Measurements from ENCODE around the gene PNMA8A.

The PNMA8A gene

GRCh38 chr19:46426035-46426505 is 45.3 kb downstream of the PNMA8A start:
- peak overlapping the region; percentile 95 for H2AFZ ChIP-seq
- TF ChIP-seq CTCF (IDR thresholded peaks at IDR 0.05): no peak
- H3K4me1 ChIP-seq: peaks cover 7% of the 10 kb centered on the region
- H3K79me2 ChIP-seq: no peaks in the 10 kb centered on the region
- peak overlapping the region; percentile 100 for H3K4me2 ChIP-seq (ENCODE audit: low read length)
- H3K9me3 ChIP-seq (ENCODE audit: control insufficient read depth, low read length): no peaks in the 10 kb centered on the region
- H3K4me3 ChIP-seq (ENCODE audit: low read depth, low read length): peak overlapping the region; percentile 88
- no peaks in the 10 kb centered on the region for H3K36me3 ChIP-seq (ENCODE audit: control insufficient read depth, insufficient read depth, low read length)
- no peak overlapping the region for H3K9ac ChIP-seq
- H3K27ac ChIP-seq: peak overlapping the region; percentile 64
- no peaks in the 10 kb centered on the region for H3K27me3 ChIP-seq (ENCODE audit: control insufficient read depth, insufficient read depth, low read length)

GRCh38 chr19:46423188-46423587 is 48.2 kb downstream of the PNMA8A start:
- no peak overlapping the region for H2AFZ ChIP-seq
- H3K4me3 ChIP-seq (ENCODE audit: low read depth, low read length): no peak overlapping the region
- H3K4me1 ChIP-seq: peaks cover 3% of the 10 kb centered on the region
- H3K36me3 ChIP-seq (ENCODE audit: control insufficient read depth, insufficient read depth, low read length): no peaks in the 10 kb centered on the region
- H3K27ac ChIP-seq: no peak overlapping the region
- TF ChIP-seq CTCF (IDR thresholded peaks at IDR 0.05): no peak
- no peak overlapping the region for H3K4me2 ChIP-seq (ENCODE audit: low read length)
- no peaks in the 10 kb centered on the region for H3K27me3 ChIP-seq (ENCODE audit: control insufficient read depth, insufficient read depth, low read length)
- no peaks in the 10 kb centered on the region for H3K9me3 ChIP-seq (ENCODE audit: control insufficient read depth, low read length)
- no peaks in the 10 kb centered on the region for H3K79me2 ChIP-seq
- no peak overlapping the region for H3K9ac ChIP-seq

- Histone ChIP-seq H2AFZ (no peak overlapping the region), H3K4me2 (ENCODE audit: low read length) (no peak overlapping the region), H3K27ac (no peak overlapping the region), H3K79me2 (no peaks in the 10 kb centered on the region), H3K4me3 (ENCODE audit: low read depth, low read length) (no peak overlapping the region), H3K9ac (no peak overlapping the region), H3K36me3 (ENCODE audit: control insufficient read depth, insufficient read depth, low read length) (no peaks in the 10 kb centered on the region), H3K4me1 (peaks cover 3% of the 10 kb centered on the region), H3K9me3 (ENCODE audit: control insufficient read depth, low read length) (no peaks in the 10 kb centered on the region), H3K27me3 (ENCODE audit: control insufficient read depth, insufficient read depth, low read length) (no peaks in the 10 kb centered on the region)
- no peak for TF ChIP-seq CTCF (IDR thresholded peaks at IDR 0.05)
Observed at GRCh38 chr19:46422344-46422743, 49.0 kb downstream of the PNMA8A start.

- Histone ChIP-seq H3K27ac (no peak overlapping the region), H3K27me3 (ENCODE audit: control insufficient read depth, insufficient read depth, low read length) (no peaks in the 10 kb centered on the region), H3K79me2 (no peaks in the 10 kb centered on the region), H3K9ac (no peak overlapping the region), H3K4me2 (ENCODE audit: low read length) (no peak overlapping the region), H3K9me3 (ENCODE audit: control insufficient read depth, low read length) (no peaks in the 10 kb centered on the region), H3K4me1 (peaks cover 2% of the 10 kb centered on the region), H3K36me3 (ENCODE audit: control insufficient read depth, insufficient read depth, low read length) (no peaks in the 10 kb centered on the region), H3K4me3 (ENCODE audit: low read depth, low read length) (no peak overlapping the region), H2AFZ (no peak overlapping the region)
- TF ChIP-seq CTCF (IDR thresholded peaks at IDR 0.05): no peak
Observed at GRCh38 chr19:46420056-46420455, 51.3 kb downstream of the PNMA8A start.

All from parathyroid adenoma (tissue), 2 donors.